ENCODE results near the gene MAML3. TPM values are rescaled to one million over a fixed set of nuclear protein-coding genes. Genes with fewer than 3 reads are reported as not detected.

MAML3 gene
- total RNA-seq, 1 donor from 2014 or later, result 13.9 TPM

DNA sequence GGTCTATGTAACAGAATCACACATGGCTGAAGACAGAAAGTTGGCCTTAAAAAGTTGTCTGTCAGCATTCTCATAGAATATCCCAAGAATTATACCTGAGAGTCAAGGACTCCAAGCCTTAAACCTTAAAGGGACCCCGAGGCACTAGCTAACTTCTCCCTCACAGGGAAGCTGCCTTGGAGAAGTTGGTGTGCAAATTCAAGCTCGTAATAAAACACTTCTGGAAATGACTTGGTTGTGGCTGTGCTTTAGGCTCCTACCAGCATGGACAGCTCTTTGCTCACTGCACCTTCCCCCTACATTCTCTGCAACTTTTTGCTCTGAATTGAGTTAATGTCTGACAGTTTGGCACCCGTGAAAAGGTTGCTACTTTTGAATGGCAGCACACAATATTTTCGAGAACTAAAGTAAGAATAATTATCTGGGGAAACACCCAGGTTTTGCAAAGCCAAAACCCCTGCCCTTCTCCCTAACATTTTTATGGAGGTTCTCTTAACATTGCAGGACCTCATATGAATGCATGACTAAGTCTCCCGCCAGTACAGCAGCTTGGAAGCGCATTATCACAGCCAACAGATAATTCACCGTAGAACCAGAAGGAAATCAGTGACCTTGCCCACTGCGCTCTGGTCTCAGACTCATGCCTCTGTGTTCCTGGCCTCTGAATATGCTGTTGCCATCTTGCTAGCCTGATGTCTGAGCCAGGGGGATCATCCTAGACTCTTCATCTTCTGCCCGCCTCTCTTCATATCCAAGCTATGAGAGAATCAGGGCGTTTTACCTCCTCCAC, 397.4 kb downstream of the MAML3 start:
- no peak for DNase-seq (ENCODE audit: low spot score)

DNA sequence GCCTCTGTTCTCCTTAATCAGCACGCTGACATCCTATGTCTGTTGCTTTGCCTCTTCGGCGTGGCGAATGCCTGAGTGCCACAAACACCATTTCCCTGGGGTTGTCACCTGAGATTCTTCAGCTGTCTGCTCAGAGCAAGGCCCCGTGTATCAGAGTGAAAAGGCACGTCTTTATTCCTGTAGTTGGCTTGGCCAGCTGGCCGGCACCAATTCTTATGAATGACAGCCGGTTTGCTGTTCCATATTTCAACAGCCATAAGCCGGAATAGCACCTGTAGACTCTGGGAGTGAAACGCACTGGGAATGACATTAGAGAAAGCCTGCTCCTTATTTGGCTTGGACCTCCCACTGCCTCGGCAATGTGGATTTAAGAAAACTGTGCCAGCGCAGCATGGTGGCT, 399.0 kb downstream of the MAML3 start:
- DNase-seq (ENCODE audit: low spot score), result no peak

DNA sequence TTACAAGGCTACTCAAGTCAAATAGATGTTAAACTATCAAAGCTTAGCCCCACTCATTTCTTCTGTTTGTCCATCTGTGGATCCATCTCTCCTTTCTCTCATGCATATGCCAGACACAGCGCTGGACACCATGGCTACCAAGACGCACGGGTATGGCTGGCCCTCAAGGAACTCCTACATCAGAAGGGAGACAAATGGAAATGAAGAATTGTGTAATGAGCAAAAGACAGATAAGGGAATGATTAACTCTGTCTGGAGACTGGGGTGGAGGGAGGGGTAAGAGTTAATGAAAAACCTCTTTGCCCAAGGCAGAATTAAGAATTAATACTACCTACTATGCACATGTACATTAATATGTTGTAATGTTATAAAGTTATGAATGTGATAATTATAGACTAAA, 400.3 kb downstream of the MAML3 start:
- no peak for DNase-seq (ENCODE audit: low spot score)

DNA sequence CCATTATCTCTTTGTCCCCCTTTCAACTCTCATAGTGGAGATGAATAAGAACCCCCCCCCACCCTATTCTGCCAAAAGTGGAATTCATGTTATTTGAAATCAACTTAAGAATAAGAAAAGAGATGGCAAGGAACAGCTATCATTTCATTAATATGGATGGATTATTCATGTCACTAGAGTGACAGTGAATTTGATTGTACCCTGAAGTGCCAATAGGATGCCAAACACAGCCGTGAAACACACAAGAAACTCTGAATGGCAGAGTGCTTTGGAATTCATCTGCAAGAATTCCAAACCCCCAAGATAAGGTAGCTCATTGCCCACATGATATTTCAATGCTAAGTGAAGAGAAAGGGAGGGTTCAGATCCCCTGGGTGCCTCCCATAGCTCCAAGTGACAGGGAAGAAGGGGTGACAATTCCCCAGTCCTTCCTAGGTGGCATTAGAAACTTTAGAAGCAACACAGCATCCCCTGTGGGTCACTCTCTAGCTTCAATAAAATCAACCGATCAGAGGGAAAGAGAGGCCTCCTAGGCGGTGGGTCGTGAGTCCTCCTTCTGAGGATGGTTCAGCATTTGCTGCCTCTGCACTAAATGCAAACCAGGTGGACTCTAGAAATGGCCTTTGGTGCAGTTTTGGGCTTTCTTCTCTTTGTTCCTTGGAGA, 404.0 kb downstream of the MAML3 start:
- DNase-seq (ENCODE audit: low spot score), result no peak

DNA sequence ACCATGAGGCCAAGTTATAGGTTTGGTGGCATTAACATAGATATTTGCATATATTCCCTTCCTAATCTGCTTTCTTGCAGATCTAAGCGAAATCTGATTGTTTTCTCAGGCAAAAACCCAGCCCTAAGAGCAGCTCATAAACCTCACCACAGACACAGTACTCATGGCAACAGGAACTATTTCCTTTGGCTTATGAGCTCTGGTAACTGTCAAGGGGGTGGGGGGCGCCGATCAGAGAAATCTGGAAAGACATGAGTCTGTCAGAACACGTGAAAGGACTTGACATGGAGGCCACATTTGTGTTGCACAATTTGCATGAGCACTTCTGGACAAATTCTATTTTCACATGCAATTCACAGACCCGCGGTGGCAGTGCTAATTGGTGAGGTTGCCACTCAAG, 404.6 kb downstream of the MAML3 start:
- no peak for DNase-seq (ENCODE audit: low spot score)

DNA sequence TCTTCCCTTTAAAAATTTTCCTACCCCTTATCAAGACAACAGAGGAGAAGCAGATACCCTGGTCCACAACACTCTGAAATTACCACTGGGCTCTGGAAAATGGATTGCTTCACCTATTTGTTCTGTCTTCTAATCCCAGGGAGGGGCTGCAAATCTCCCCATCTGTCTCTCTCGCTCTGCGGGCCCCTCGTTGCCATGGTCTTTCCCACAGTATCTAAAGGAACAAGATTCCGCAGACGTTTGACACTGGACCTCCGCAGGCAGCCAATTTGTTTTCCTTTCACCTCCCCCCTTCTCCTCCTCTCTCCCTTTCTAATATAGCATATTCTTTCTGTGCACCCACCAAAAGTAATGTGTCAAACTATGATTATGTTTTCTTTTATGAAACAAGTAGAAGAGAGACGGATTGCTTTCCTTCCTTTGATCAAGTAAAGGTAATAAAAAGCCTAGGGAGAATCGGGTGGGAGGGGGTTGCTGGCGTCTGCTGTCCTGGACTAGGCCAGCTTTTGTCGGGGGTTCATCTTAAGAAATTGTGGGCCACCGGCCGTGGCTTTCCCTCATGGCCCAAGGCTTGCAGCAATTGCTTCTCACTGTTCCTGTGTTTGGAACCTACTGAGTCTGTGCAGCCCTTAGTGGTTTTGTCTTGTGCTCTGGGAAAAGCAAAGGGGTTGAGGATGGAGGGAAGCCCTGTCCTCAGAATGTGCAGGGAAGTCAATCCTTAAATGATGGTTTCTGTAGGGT, 407.4 kb downstream of the MAML3 start:
- no peak for DNase-seq (ENCODE audit: low spot score)

DNA sequence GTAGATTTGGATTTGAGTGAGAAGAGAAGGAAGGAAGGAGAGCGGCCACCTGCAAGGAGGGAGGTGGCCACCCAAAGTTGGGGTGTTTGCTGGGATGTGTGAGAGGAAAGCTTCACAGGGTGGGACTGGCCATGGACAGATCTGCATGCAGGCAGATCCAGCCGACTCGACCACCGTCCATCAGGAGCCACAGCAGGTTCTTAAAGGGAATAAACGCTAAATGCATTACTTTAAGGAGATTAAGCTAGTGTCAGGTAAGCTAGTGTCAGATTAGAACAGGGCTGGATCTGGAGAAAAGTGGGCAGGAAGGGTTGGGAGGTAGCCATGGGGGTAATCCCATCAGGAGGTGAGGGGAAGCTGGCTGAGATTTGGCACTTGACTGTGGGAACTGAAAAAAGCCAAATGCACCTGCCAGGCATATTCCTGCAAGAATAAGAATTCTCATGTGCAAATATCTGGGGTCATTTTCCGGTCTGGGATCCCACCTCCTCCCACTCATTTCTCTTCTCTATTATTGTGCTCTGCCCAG, 408.8 kb downstream of the MAML3 start:
- no peak for DNase-seq (ENCODE audit: low spot score)

DNA sequence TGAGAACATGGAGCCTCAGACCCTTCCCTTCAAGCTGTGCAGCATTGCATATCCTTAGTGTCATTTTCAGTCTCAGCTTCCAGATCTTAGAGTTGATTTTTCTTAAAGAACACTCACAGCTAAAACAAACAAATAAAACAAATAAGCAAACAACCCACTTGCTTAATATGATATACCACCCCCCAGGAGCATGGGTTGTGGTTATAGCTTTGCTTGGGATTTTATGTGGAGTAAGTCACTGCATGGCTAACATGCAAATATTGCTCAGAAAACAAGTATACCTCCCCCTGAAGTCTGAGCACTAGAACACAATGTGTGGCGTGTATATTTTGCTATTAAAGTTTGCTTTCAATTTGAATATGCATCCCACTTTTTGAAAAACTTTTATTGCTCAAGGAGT, 409.8 kb downstream of the MAML3 start:
- no peak for DNase-seq (ENCODE audit: low spot score)

DNA sequence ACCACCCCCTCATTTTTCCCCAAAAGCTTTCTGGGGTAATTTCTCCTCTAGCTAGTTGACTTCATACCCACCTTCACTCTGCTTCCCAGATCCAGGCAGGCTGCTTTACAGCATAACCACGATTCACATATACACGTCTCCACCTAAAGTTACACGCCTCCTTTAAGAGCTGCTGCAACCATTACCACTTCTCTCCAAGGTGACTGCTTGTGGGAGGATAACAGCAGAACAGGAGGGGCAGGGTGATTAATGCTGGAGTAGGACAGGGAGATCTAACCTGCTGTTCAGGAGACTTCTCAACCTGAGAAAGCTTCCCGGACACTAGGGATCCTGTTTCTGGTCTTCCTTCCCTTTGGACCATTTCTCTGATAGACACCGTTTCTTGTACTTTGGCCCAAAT, 411.0 kb downstream of the MAML3 start:
- no peak for DNase-seq (ENCODE audit: low spot score)

DNA sequence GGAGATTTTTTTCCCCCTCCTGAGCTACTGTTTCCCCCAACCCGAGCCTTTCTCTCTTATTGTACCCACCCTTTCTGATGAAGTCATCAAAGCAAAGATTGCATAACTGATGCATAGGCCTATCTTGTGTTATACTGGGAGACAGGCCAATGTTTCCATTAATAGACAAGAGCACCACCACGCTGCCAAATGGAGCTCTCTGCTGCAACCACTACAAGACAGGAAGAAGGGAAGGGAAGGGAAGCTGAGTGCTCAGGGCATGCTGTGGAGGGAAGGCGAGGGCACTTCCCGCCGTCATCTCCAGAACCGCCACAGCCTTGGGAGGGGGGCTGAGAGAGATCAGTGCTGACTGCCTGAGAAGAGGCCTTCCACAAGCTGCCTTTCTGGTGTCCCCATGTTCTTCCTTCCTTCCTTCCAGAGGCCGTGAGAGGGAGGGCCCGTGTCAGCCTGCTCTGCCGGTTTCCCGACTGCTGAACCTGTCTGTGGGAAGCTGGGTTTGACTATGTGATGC, 413.4 kb downstream of the MAML3 start:
- peak; percentile 81 for DNase-seq (ENCODE audit: low spot score)

DNA sequence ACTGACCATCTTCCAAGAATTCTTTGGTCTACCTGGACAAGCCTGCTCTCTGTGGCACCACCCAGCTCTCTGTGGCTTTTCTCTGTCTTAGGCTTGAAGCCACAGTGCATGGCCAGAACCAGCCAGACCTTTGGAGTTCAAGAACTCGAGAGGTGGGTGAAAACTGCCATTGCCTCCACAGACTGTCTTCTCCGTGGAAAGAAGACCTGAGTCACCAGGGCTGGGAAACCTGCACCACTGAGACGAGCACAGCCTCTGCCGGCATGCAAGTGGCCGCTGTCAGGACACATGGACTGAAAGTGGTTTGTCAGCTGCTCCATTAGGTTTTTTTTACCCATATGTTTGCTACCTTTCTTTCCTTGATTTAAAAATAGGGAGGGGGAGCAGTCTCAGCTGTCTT, 413.9 kb downstream of the MAML3 start:
- no peak for DNase-seq (ENCODE audit: low spot score)

DNA sequence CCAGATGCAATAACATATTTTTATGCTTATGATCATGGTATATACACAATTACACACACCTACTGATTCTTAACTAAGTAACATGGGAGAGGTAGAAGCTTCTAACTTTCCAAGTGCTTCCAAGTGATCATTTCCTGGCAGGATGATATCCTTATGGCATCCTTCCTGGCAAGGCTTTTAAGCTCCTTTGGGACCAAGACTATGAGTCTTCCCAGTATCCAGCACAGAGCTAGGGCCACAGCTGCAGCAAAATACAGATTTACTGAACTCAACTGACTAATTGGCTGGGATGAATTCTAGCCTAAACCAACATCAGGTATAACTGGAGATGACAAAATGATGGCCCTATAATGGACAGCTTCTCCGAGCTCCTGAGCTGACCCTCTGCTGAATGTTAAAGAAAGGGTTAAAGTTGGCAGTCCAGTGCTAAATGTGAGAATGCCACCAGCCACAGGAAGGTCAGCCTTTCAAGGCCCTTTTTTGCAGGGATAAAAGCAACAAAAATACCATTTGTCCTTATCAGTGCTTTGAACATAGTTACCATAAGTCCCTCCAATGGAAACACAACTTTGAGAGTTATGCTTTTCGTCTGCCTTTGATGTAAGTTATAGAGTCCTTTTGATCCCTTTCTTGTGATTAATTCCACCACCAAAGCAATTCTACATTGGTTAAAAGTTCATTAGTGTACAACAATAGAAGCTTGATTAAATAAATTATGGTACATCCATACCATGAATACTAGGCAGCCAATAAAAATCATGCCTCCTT, 415.0 kb downstream of the MAML3 start:
- no peak for DNase-seq (ENCODE audit: low spot score)

DNA sequence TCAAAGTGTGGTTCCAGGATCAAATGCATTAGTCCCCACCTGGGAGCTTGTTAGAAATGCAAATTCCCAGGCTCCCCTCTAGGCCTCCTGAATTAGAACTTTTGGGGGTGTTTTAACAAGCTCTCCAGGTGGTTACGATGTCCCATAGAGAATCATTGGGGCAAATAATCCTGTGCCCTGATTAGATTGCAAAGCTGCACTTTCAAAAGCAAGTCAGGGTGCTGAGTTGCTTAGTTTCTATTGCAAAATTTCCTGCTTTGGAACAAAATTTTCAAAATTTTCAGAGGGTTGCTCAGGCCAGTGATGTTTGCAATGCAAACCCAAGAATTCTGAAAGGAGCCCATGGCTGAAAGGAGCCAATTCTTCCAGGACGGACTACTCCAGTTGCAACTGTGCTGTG, 417.3 kb downstream of the MAML3 start:
- DNase-seq (ENCODE audit: low spot score), result no peak

DNA sequence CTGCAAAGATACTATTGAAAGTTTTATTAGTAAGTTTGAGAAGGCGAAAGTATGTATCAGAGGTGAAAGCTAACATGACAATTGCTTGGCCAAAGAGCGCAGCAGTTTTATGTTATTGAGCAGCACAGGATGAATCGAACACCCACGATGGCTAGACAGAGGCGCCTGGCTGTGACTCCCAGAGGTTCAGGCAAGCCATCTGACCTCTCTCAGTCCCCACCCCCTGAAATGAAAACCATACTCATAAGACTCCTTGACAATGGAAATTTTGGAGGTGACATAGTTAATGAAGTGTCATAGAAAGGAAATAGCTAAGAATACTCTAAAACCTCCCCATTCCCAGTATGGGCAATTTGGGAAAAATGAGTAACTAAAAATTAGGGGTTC, 417.7 kb downstream of the MAML3 start:
- DNase-seq (ENCODE audit: low spot score), result no peak

DNA sequence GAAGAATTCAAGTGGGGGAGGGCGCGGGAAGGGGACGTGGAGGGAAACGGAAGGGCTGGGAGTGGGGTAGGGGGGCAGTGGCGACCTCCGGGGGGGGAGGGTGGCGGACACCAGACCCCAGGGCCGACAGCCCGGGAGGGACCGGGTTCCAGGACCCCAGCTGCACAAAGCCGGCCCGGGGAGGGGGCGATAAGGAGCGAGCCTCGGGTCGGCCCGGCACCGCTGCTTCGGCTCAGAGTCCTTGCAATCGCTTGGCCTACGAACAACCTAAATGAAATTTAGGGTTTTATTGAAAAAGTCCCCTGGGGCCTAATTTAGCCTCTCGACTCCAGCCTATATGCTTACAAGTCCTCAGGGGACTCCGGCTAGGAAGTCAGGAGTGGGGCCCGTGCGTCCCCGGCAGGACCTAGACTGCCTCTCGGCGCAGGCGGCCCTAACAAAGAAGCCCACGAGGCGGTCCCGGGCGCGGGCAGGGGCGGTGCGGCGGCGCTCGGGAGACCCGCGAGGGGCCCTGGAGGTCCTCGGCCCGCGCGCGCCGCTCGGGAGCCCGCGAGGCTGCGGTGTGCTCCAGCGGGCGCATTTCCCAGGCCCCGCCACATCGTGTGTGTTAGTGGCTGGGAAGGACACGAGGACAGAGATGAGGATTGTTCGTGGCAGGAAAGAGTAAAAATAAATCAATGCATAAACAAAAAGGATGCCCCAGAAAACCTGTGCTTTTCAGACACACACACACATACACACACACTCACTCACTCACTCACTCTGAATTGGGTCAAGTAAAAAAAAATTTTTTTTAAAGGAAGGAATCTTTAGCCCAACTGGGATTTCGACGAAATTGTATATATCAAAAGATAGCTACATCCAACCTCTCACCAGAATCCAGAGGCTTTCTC, 418.4 kb downstream of the MAML3 start:
- no peak for DNase-seq (ENCODE audit: low spot score)

DNA sequence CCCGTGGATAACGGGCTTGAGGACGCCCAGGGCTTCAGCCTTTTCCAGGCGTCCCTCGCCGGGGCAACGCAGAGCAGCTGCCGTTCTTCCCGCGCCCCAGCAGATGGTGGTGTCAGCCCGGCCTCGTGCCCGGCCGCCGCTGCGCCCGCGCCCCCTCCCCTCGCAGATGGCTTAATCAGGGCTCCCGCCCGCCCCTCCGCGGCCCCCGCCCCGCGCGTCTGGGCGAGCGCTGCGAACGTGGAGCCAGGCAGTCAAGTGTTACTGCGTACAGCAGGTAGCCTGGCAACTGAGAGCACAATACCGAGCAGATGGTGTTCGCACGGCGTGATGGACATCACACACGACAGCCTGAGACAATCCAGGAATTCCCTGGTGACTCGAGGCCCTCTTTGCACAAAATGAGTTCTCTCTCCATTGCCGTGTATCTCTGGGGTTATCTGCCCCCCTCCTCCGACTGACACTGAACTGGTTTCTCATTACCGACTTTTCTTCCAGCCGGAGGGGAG, 419.1 kb downstream of the MAML3 start:
- DNase-seq (ENCODE audit: low spot score), result peak; percentile 82

DNA sequence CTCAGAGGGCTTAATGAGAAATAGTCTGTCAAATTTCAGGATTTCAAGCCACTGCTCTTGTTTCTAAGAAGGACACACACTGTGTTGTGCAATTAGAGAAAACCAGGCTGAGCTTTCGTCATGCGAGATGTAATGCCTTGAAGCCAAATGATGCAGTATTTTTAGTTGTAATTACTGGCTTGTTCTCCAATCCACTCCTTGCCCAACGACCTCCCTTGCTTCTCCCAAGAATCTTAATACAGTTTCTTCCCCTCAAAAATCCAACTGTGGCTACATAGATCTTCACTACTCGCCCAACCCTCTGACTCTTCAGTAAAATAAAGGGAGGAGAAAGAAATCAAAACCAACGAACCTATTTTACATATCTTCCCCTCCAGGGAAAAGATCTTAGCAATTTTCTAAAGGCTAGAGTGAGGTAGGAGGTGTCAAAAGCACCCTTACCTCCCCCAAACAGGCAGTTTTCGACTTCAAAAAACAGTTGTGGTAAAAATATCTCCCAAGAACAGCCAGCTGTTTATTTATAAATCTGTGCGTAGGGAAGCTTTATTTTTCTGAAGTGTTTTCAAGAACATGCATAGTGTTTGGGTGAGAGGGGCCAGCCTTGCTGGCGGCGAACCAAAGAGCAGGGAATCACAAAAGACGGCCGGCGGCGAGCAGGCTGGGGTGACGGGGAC, 419.6 kb downstream of the MAML3 start:
- peak; percentile 3 for DNase-seq (ENCODE audit: low spot score)

DNA sequence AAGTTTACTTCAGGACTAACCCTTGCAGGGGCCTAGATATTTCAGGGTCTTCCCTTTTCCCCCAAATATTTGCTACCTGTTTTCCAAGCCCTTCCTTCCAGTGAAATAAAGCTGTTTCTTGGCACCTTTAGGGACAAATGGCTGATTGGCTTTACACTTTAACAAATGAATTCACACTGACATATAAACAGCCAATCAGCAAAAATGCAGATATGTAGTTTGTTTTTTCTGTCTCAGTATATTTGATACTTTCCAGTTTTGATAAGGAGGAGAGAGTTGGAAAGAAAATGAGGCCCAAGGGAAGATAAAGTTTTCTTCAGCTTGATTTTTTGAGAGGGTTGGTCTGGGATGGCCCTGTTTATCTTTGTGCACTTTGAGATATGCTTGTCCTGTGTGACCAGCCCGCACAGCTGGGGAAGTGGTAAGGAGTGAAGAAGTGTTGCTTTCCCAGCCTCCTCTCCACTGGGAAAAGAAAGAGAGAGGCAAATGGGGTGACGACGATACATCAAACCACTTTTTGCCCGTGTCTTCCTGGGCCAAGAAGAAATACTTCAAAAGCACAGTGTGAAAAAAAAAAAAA, 420.9 kb downstream of the MAML3 start:
- no peak for DNase-seq (ENCODE audit: low spot score)

DNA sequence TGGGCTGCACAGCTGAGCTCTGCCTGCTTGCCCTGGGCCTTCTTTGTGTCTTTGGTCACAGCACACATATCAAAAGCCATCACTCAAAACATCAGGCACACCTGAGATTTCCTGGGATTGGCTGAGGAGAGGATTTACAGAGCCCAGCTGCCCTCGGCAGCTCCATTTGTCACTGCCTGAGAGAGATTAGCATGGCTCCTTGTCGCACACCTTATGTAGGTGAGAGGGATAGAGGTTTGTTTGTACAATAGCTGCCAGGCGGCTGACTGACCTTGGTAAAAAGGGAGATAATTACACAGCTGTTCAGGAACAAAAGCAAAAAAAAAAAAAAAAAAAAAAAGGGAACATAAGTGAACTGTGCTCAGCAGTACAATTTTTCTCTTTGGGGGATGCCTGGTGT, 425.1 kb downstream of the MAML3 start:
- DNase-seq (ENCODE audit: low spot score), result no peak
